Activated naive CD4-positive, alpha-beta T cell treated with Interleukin-2 at 50 U/mL for 16 hours (primary cell): ENCODE data around the gene CCL14.

Source experiments
- DNase-seq: peaks from one replicate; pipeline ENCODE4 v3.0.0-alpha.2; 2020

The CCL14 gene

DNA sequence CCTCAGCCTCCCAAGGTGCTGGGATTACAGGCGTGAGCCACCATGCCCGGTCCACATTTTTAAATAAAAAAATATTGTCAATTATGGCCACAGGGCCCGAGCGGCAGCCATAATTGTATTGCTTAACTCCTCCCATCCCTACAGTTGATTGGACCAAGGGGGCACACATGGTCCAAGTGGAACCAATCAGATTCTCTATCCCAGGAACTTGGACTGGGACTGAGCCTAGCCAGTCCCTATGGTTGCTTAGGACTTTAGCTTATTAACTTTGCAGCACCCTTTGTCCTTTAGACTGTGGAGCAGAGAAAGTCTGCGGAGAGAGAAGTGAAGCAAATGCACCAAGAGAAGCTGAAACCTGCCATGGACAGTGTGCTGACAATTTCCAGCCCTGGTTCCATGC, 50.5 kb downstream of the CCL14 start:
- no peak for DNase-seq

DNA sequence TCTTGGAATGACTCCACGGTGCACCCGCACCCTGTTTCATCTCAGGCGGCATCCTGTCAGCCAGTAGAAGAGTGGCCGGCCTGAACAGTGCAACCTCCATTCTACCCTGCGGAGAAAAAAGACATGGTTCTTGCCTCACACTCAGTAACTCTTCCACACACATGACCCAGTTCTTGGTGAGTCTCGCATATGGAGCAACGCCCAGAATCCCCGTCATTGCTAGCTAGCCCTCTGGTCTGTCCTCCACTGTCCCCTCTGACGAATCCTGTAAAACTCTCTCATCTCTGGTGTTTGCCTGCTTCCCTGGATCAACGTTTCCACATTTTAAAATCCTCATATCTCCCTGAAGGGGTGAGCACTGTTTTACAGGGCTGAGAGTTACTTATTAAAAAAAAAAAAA, 51.8 kb downstream of the CCL14 start:
- no peak for DNase-seq
